GM12872 (cell line): ENCODE data around the gene GAN.
A peak's percentile ranks its signal among the peaks of the same experiment; 100 is the strongest.

Experiments used
- CTCF ChIP-seq: IDR thresholded peaks from 3 replicates; pipeline ENCODE4 v1.5.1; 2011; ENCODE audit warnings: low read depth, mild to moderate bottlenecking, low read length, moderate library complexity; ENCODE audit not compliant: insufficient read depth

Gene GAN

GRCh38 chr16:81311762-81312161, 3.0 kb upstream of the GAN start:
- TF ChIP-seq CTCF = no peak

- no peak for TF ChIP-seq CTCF
Measured at GRCh38 chr16:81313701-81314602, 810 bp upstream of the GAN start.

DNA sequence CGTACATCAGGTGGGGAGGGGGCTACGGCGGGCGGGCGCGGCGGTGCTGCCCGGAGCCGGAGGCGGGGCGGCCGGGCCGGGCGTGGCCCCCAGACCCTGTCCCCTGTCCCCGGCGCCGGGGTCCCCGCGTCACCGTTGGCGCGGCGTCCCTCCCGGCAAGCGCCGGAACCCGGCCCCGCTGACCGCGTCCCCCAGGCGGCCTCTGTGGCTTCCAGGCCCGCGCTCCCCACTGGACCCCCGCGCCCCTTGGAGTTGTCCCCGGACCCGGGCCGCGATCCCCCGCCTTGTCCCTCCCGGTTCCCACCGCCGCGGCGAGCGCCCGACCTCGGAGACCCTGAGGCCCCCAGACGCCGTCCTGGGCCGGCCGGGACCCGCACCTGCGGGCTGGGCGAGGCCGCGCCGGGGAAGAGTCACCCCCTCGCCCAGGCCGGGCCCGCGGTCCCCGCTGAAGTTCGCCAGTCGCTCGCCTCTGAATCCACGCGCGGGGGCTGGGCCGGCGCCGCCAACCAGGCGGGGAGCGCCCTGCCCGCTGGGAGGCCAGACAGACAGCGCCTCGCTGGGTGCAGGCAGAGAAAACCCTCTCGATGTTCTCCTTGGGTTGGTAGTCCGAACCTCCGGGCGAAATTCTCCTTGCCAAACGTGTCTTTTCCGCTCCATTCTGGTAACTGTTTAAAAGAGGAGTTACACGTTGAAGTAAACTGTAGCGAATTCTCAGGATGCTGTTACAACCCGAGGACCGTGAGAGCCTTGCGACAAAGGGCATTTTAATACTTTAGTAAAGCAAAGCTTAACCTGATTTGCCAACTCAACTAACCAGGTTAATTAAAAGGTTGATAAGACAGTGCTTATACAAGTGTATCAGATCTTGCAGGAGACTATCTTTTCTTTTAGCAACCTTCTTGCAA, 761 bp downstream of the GAN start:
- TF ChIP-seq CTCF = 0 out of 3 replicates have a peak, but pooled peaks have one; percentile 26

DNA sequence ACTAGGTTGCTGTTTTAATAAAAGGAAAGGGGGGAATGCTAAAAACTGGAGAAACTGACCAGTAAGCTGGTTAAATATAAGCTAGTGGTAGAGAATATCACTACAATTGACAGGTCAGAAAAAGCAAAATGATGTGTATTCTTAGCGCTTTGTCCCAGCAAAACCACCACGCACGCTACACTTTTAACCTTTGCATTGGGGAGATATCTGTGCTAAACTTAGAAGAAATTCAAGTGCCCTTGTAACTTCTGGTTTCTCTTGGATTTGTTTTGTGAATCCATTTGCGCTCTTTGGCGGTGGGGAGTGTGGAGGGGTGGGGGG, 1.4 kb downstream of the GAN start:
- TF ChIP-seq CTCF = no peak

GRCh38 chr16:81318711-81319110, 3.9 kb downstream of the GAN start:
- no peak for TF ChIP-seq CTCF

DNA sequence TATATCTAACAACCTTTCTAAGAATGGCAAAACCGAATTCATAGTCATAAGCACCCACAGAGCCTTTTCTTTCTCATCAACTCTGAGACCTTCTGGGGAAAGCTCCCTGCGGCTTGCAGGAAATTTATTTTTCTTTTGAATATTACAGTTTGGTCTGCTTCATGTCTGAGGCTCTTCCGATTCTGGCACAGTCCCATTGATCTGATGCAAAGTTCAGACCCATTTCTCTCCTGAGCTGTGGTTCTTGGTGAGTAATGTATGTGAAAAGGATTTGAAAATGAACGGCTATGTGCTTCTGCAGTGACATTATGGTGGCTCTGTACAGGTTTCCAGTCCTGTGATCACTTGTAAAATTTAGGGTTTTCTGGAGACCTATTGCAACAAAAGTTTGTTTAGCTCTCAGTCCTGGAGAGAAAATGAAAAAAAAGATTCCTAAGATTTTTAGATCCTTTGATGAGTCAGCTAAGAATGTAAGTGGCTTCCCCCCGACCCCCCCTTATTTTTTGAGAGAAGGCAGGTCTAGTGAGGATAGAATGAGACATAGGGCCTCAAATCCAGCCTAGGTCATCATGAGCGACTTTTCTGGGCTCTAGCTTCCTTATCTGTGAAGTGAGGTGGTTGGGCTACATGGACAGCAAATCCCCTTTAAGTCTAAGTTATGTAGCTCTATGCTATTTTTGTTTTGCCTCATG, 4.6 kb downstream of the GAN start:
- TF ChIP-seq CTCF = no peak

- TF ChIP-seq CTCF = no peak
Measured at GRCh38 chr16:81321039-81321438, 6.3 kb downstream of the GAN start.
